SU-DHL-6 (cell line): ENCODE data around the gene TOMM22.

ENCODE experiments used
- EZH2phosphoT487 ChIP-seq: fragments of 200-600 bp; sonication (generic), shearing (Covaris generic); conservative IDR thresholded peaks from 2 replicates; pipeline ENCODE4 v1.6.1; 2018; ENCODE audit warnings: mild to moderate bottlenecking, antibody characterized with exemption, low read length, moderate library complexity, mixed read lengths
- TF ChIP-seq, protein P1 (sequence below): fragments of 200-600 bp; sonication (generic); IDR thresholded peaks from one replicate; pipeline ENCODE4 v1.5.1; 2017; ENCODE audit warnings: antibody characterized with exemption, mild to moderate bottlenecking, low read length, moderate library complexity; ENCODE audit not compliant: insufficient read depth, poor library complexity, severe bottlenecking

DNA sequence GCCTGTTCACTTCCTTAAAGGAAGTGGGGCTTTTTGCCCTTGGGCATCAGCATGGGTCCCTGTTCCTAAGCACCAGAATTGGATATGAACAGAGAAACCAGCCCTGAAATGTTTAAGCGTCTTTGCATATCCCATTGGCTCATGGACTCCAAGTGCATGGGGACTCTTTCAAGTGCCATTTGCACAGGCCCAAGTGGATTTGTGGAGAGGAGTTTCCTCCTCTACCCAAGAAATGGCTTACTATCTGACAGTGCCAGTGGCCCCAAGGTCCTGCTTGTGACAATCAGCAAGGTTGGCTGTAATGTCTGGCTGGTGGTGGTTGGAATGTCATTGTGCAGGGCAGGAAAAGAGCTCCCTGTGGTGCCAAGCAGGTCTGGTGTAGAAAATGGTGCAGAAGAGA lies 4.0 kb downstream of the TOMM22 start:
- TF ChIP-seq, protein P1, sequence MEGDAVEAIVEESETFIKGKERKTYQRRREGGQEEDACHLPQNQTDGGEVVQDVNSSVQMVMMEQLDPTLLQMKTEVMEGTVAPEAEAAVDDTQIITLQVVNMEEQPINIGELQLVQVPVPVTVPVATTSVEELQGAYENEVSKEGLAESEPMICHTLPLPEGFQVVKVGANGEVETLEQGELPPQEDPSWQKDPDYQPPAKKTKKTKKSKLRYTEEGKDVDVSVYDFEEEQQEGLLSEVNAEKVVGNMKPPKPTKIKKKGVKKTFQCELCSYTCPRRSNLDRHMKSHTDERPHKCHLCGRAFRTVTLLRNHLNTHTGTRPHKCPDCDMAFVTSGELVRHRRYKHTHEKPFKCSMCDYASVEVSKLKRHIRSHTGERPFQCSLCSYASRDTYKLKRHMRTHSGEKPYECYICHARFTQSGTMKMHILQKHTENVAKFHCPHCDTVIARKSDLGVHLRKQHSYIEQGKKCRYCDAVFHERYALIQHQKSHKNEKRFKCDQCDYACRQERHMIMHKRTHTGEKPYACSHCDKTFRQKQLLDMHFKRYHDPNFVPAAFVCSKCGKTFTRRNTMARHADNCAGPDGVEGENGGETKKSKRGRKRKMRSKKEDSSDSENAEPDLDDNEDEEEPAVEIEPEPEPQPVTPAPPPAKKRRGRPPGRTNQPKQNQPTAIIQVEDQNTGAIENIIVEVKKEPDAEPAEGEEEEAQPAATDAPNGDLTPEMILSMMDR, result no peak
- no peak for TF ChIP-seq EZH2phosphoT487
